GM12892 (cell line): ENCODE results near the gene FAM111B.

Source experiments
- DNase-seq: peaks from one replicate; pipeline ENCODE4 v3.0.0; 2011; ENCODE audit not compliant: insufficient read length
- FAIRE-seq: peaks from 2 replicates; lab custom pipeline; 2011; peaks lifted over from hg19 to GRCh38; lab: Jason Lieb, UNC
- POLR2A ChIP-seq: IDR thresholded peaks from 2 replicates; pipeline ENCODE4 v1.6.1; 2011; ENCODE audit warnings: low read depth, low read length, control low read depth
- POLR2AphosphoS5 ChIP-seq: IDR thresholded peaks from 2 replicates; pipeline ENCODE4 v1.6.1; 2011; ENCODE audit warnings: low read depth, low read length, control low read depth
- TAF1 ChIP-seq: IDR thresholded peaks from 2 replicates; pipeline ENCODE4 v1.6.1; 2011; ENCODE audit warnings: low read depth, mild to moderate bottlenecking, control low read depth, low read length, borderline replicate concordance

Gene FAM111B

GRCh38 chr11:59145534-59145933, 38.5 kb downstream of the FAM111B start:
- FAIRE-seq (no peak), DNase-seq (no peak)
- TF ChIP-seq POLR2AphosphoS5 (no peak), POLR2A (no peak), TAF1 (no peak)

GRCh38 chr11:59151761-59152160, 44.7 kb downstream of the FAM111B start:
- DNase-seq (no peak), FAIRE-seq (no peak)
- TF ChIP-seq POLR2A (no peak), POLR2AphosphoS5 (no peak), TAF1 (no peak)

- DNase-seq: no peak
- TF ChIP-seq TAF1 (no peak), POLR2AphosphoS5 (no peak), POLR2A (no peak)
- peak; percentile 93 for FAIRE-seq
Measured at GRCh38 chr11:59152312-59152951, 45.4 kb downstream of the FAM111B start.

- DNase-seq: no peak
- peak; percentile 84 for FAIRE-seq
- TF ChIP-seq TAF1: no peak
- 0 out of 2 replicates have a peak, but pooled peaks have one; percentile 12 for TF ChIP-seq POLR2AphosphoS5
- TF ChIP-seq POLR2A: no peak; the same call in 1 of the 2 replicates
Measured at GRCh38 chr11:59154610-59155009, 47.6 kb downstream of the FAM111B start.

GRCh38 chr11:59157433-59157832, 50.4 kb downstream of the FAM111B start:
- DNase-seq (no peak), FAIRE-seq (peak; percentile 54)
- no peak for TF ChIP-seq POLR2A
- no peak for TF ChIP-seq TAF1
- no peak for TF ChIP-seq POLR2AphosphoS5

- TF ChIP-seq POLR2A (no peak), TAF1 (no peak)
- FAIRE-seq: peak; percentile 97
- DNase-seq: no peak
Measured at GRCh38 chr11:59158206-59159068, 51.4 kb downstream of the FAM111B start.

GRCh38 chr11:59164028-59164427, 57.0 kb downstream of the FAM111B start:
- TF ChIP-seq POLR2A: no peak
- no peak for TF ChIP-seq TAF1
- TF ChIP-seq POLR2AphosphoS5: no peak
- DNase-seq (no peak), FAIRE-seq (no peak)

- TF ChIP-seq POLR2AphosphoS5 (no peak), POLR2A (peak; percentile 56; the same call in 1 of the 2 replicates), TAF1 (no peak)
- DNase-seq (peak; percentile 78), FAIRE-seq (peak; percentile 99)
Measured at GRCh38 chr11:59171508-59172322, 64.7 kb downstream of the FAM111B start, which contains the start of gene DTX4. TSS of gene DTX4 (plus strand) at chr11:59172132. CDS start at chr11:59172596, 464 bp downstream.

- FAIRE-seq (peak; percentile 95), DNase-seq (peak; percentile 39)
- TF ChIP-seq POLR2A (peak; percentile 78), TAF1 (no peak), POLR2AphosphoS5 (peak; percentile 69; the same call in 1 of the 2 replicates)
Measured at GRCh38 chr11:59172345-59173079, 65.5 kb downstream of the FAM111B start.

- DNase-seq: no peak
- TF ChIP-seq POLR2AphosphoS5 (no peak), POLR2A (no peak; the same call in 1 of the 2 replicates), TAF1 (no peak)
- no peak for FAIRE-seq
Measured at GRCh38 chr11:59173080-59173963, 66.3 kb downstream of the FAM111B start.
